ENCODE data around the gene ID1.

Gene ID1

GRCh38 chr20:31597481-31597855 lies 7.6 kb upstream of the ID1 start:
- H3K23ac ChIP-seq (ENCODE audit: low read length) = no peak overlapping the region
- H2BK15ac ChIP-seq (replicated peaks; ENCODE audit: low read depth) = no peak overlapping the region
- no peak overlapping the region for H2BK120ac ChIP-seq (ENCODE audit: low read depth, low read length)
- no peaks in the 10 kb centered on the region for H3K27me3 ChIP-seq (ENCODE audit: insufficient read depth, low read length, poor library complexity)
- H3K27ac ChIP-seq (ENCODE audit: low read depth, low read length) = no peak overlapping the region
- H3K4ac ChIP-seq (ENCODE audit: low read depth, low read length) = no peak overlapping the region
- H3K79me1 ChIP-seq (ENCODE audit: low read length) = no peaks in the 10 kb centered on the region
- H3K79me2 ChIP-seq (ENCODE audit: control insufficient read depth, insufficient read depth, low read length) = no peaks in the 10 kb centered on the region
- H3K56ac ChIP-seq (ENCODE audit: low read length) = no peak overlapping the region
- no peak overlapping the region for H3K4me2 ChIP-seq (ENCODE audit: low read length)
- no peak overlapping the region for H3K4me3 ChIP-seq (ENCODE audit: low read length)
- no peaks in the 10 kb centered on the region for H3K36me3 ChIP-seq (ENCODE audit: control insufficient read depth, insufficient read depth, low read length)
- no peak overlapping the region for H3K9ac ChIP-seq (ENCODE audit: low read length)
- peak overlapping the region; percentile 6 for H2AK5ac ChIP-seq (ENCODE audit: low read length)
- no peak overlapping the region for H4K8ac ChIP-seq (ENCODE audit: low read depth, low read length)
- no CpG with 5 or more reads among the region's 2 CpGs for WGBS (ENCODE audit: extremely low coverage, insufficient coverage, low lambda C conversion rate)
- peaks cover 12% of the 10 kb centered on the region for H3K4me1 ChIP-seq (ENCODE audit: control insufficient read depth, low read depth, low read length)
- H3K18ac ChIP-seq (ENCODE audit: low read length) = no peak overlapping the region
- H4K5ac ChIP-seq (ENCODE audit: low read length) = no peak overlapping the region
- peak; percentile 45 for DNase-seq
- H2BK5ac ChIP-seq (ENCODE audit: low read length) = no peak overlapping the region

- Histone ChIP-seq H3K4ac (ENCODE audit: low read depth, low read length) (peak overlapping the region; percentile 77), H2BK15ac (replicated peaks; ENCODE audit: low read depth) (no peak overlapping the region), H3K79me2 (ENCODE audit: control insufficient read depth, insufficient read depth, low read length) (peaks cover 26% of the 10 kb centered on the region), H3K27ac (ENCODE audit: low read depth, low read length) (no peak overlapping the region), H3K9ac (ENCODE audit: low read length) (no peak overlapping the region), H3K4me3 (ENCODE audit: low read length) (no peak overlapping the region), H3K56ac (ENCODE audit: low read length) (peak overlapping the region; percentile 6), H3K27me3 (ENCODE audit: insufficient read depth, low read length, poor library complexity) (no peaks in the 10 kb centered on the region), H3K18ac (ENCODE audit: low read length) (no peak overlapping the region), H3K23ac (ENCODE audit: low read length) (no peak overlapping the region), H2BK120ac (ENCODE audit: low read depth, low read length) (no peak overlapping the region), H3K4me1 (ENCODE audit: control insufficient read depth, low read depth, low read length) (no peaks in the 10 kb centered on the region), H2AK5ac (ENCODE audit: low read length) (no peak overlapping the region), H2BK5ac (ENCODE audit: low read length) (no peak overlapping the region), H4K5ac (ENCODE audit: low read length) (no peak overlapping the region), H4K8ac (ENCODE audit: low read depth, low read length) (no peak overlapping the region), H3K4me2 (ENCODE audit: low read length) (no peak overlapping the region), H3K79me1 (ENCODE audit: low read length) (peaks cover 2% of the 10 kb centered on the region), H3K36me3 (ENCODE audit: control insufficient read depth, insufficient read depth, low read length) (no peaks in the 10 kb centered on the region)
- DNase-seq = no peak
- no CpG with 5 or more reads among the region's 4 CpGs for WGBS (ENCODE audit: extremely low coverage, insufficient coverage, low lambda C conversion rate)
Measured at GRCh38 chr20:31602431-31602778, 2.7 kb upstream of the ID1 start.

- Histone ChIP-seq H3K4me1 (ENCODE audit: control insufficient read depth, low read depth, low read length) (peaks cover 1% of the 10 kb centered on the region), H3K36me3 (ENCODE audit: control insufficient read depth, insufficient read depth, low read length) (no peaks in the 10 kb centered on the region), H3K56ac (ENCODE audit: low read length) (peak overlapping the region; percentile 64), H4K5ac (ENCODE audit: low read length) (no peak overlapping the region), H3K4me3 (ENCODE audit: low read length) (no peak overlapping the region), H3K4ac (ENCODE audit: low read depth, low read length) (peak overlapping the region; percentile 77), H2BK120ac (ENCODE audit: low read depth, low read length) (peak overlapping the region; percentile 48), H3K18ac (ENCODE audit: low read length) (peak overlapping the region; percentile 12), H3K9ac (ENCODE audit: low read length) (peak overlapping the region; percentile 40), H3K27me3 (ENCODE audit: insufficient read depth, low read length, poor library complexity) (no peaks in the 10 kb centered on the region), H3K4me2 (ENCODE audit: low read length) (no peak overlapping the region), H4K8ac (ENCODE audit: low read depth, low read length) (no peak overlapping the region), H3K23ac (ENCODE audit: low read length) (no peak overlapping the region), H2AK5ac (ENCODE audit: low read length) (peak overlapping the region; percentile 69), H2BK15ac (replicated peaks; ENCODE audit: low read depth) (no peak overlapping the region), H3K79me1 (ENCODE audit: low read length) (peaks cover 2% of the 10 kb centered on the region), H3K79me2 (ENCODE audit: control insufficient read depth, insufficient read depth, low read length) (peaks cover 26% of the 10 kb centered on the region), H3K27ac (ENCODE audit: low read depth, low read length) (no peak overlapping the region), H2BK5ac (ENCODE audit: low read length) (peak overlapping the region; percentile 73)
- WGBS (ENCODE audit: extremely low coverage, insufficient coverage, low lambda C conversion rate) = no CpG with 5 or more reads among the region's 17 CpGs
- no peak for DNase-seq
Measured at GRCh38 chr20:31602779-31603441, 2.2 kb upstream of the ID1 start.

- Histone ChIP-seq H4K5ac (ENCODE audit: low read length) (no peak overlapping the region), H2BK120ac (ENCODE audit: low read depth, low read length) (peak overlapping the region; percentile 73), H3K36me3 (ENCODE audit: control insufficient read depth, insufficient read depth, low read length) (no peaks in the 10 kb centered on the region), H3K4me2 (ENCODE audit: low read length) (peak overlapping the region; percentile 58), H3K4me1 (ENCODE audit: control insufficient read depth, low read depth, low read length) (peaks cover 3% of the 10 kb centered on the region), H2BK15ac (replicated peaks; ENCODE audit: low read depth) (no peak overlapping the region), H3K9ac (ENCODE audit: low read length) (peak overlapping the region; percentile 87), H3K27me3 (ENCODE audit: insufficient read depth, low read length, poor library complexity) (no peaks in the 10 kb centered on the region), H4K8ac (ENCODE audit: low read depth, low read length) (no peak overlapping the region), H3K23ac (ENCODE audit: low read length) (peak overlapping the region; percentile 48), H3K79me2 (ENCODE audit: control insufficient read depth, insufficient read depth, low read length) (peaks cover 26% of the 10 kb centered on the region), H3K4me3 (ENCODE audit: low read length) (peak overlapping the region; percentile 73), H2AK5ac (ENCODE audit: low read length) (no peak overlapping the region), H3K27ac (ENCODE audit: low read depth, low read length) (peak overlapping the region; percentile 93), H3K18ac (ENCODE audit: low read length) (peak overlapping the region; percentile 86), H2BK5ac (ENCODE audit: low read length) (peak overlapping the region; percentile 58), H3K4ac (ENCODE audit: low read depth, low read length) (peak overlapping the region; percentile 84), H3K79me1 (ENCODE audit: low read length) (peaks cover 2% of the 10 kb centered on the region), H3K56ac (ENCODE audit: low read length) (peak overlapping the region; percentile 85)
- WGBS (ENCODE audit: extremely low coverage, insufficient coverage, low lambda C conversion rate) = no CpG with 5 or more reads among the region's 43 CpGs
- peak; percentile 99 for DNase-seq
Measured at GRCh38 chr20:31603822-31604566, 1.1 kb upstream of the ID1 start.

GRCh38 chr20:31604567-31605030 lies 490 bp upstream of the ID1 start:
- no peak for DNase-seq
- Histone ChIP-seq H3K4me1 (ENCODE audit: control insufficient read depth, low read depth, low read length) (peaks cover 3% of the 10 kb centered on the region), H3K4me2 (ENCODE audit: low read length) (peak overlapping the region; percentile 58), H3K56ac (ENCODE audit: low read length) (peak overlapping the region; percentile 81), H4K5ac (ENCODE audit: low read length) (no peak overlapping the region), H3K79me2 (ENCODE audit: control insufficient read depth, insufficient read depth, low read length) (peaks cover 26% of the 10 kb centered on the region), H3K79me1 (ENCODE audit: low read length) (peaks cover 2% of the 10 kb centered on the region), H3K4me3 (ENCODE audit: low read length) (peak overlapping the region; percentile 73), H2BK5ac (ENCODE audit: low read length) (peak overlapping the region; percentile 15), H3K18ac (ENCODE audit: low read length) (peak overlapping the region; percentile 85), H4K8ac (ENCODE audit: low read depth, low read length) (no peak overlapping the region), H3K9ac (ENCODE audit: low read length) (peak overlapping the region; percentile 87), H3K27me3 (ENCODE audit: insufficient read depth, low read length, poor library complexity) (no peaks in the 10 kb centered on the region), H2AK5ac (ENCODE audit: low read length) (no peak overlapping the region), H3K4ac (ENCODE audit: low read depth, low read length) (peak overlapping the region; percentile 84), H3K27ac (ENCODE audit: low read depth, low read length) (peak overlapping the region; percentile 93), H2BK120ac (ENCODE audit: low read depth, low read length) (no peak overlapping the region), H2BK15ac (replicated peaks; ENCODE audit: low read depth) (no peak overlapping the region), H3K36me3 (ENCODE audit: control insufficient read depth, insufficient read depth, low read length) (no peaks in the 10 kb centered on the region), H3K23ac (ENCODE audit: low read length) (peak overlapping the region; percentile 48)
- no CpG with 5 or more reads among the region's 14 CpGs for WGBS (ENCODE audit: extremely low coverage, insufficient coverage, low lambda C conversion rate)

Measured in mesendoderm (in vitro differentiated cells).